Adipose tissue (tissue), 3 donors: ENCODE data around the gene METTL25. TPM values are rescaled to one million over a fixed set of nuclear protein-coding genes. Genes with fewer than 3 reads are reported as not detected.
"Not testable (repeated sequence)": the region's sequence is repeated elsewhere in the genome, so short reads cannot be mapped to it uniquely, and the experiment has no call there.

Experiments
- H3K27ac ChIP-seq: one replicate; pipeline ENCODE4 v1.5.1; 2013; ENCODE audit warnings: low read depth, low read length
- WGBS, 3 donors: extraction: QIAGEN DNeasy Blood & Tissue Kit; methylation state at CpG; one replicate each; pipeline ENCODE4 v1.1.7; 2013; 5-methylcytosine and 5-hydroxymethylcytosine counted together
- polyA plus RNA-seq, 3 donors: library from polyadenylated mRNA; stranded (reverse); fragments of 200-250 nt; gene quantifications; one replicate each; pipeline ENCODE4 v1.2.3, GENCODE V29; 2013
- donor health status: healthy with polysubstance abuse.
- donor health status: Bipolar disorder and iron deficiency.
- donor health status: healthy.

The METTL25 gene, protein sequence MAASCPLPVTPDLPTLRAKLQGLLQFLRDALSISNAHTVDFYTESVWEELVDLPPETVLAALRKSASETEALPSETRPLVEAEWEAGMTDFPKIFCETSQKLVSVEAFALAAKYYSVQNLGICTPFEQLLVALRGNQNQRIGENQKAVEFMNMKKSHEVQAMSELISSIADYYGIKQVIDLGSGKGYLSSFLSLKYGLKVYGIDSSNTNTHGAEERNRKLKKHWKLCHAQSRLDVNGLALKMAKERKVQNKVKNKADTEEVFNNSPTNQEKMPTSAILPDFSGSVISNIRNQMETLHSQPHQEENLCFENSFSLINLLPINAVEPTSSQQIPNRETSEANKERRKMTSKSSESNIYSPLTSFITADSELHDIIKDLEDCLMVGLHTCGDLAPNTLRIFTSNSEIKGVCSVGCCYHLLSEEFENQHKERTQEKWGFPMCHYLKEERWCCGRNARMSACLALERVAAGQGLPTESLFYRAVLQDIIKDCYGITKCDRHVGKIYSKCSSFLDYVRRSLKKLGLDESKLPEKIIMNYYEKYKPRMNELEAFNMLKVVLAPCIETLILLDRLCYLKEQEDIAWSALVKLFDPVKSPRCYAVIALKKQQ
- polyA plus RNA-seq, result 1 to 10 TPM; 1.9 to 6.9 (median 3.9) TPM

DNA sequence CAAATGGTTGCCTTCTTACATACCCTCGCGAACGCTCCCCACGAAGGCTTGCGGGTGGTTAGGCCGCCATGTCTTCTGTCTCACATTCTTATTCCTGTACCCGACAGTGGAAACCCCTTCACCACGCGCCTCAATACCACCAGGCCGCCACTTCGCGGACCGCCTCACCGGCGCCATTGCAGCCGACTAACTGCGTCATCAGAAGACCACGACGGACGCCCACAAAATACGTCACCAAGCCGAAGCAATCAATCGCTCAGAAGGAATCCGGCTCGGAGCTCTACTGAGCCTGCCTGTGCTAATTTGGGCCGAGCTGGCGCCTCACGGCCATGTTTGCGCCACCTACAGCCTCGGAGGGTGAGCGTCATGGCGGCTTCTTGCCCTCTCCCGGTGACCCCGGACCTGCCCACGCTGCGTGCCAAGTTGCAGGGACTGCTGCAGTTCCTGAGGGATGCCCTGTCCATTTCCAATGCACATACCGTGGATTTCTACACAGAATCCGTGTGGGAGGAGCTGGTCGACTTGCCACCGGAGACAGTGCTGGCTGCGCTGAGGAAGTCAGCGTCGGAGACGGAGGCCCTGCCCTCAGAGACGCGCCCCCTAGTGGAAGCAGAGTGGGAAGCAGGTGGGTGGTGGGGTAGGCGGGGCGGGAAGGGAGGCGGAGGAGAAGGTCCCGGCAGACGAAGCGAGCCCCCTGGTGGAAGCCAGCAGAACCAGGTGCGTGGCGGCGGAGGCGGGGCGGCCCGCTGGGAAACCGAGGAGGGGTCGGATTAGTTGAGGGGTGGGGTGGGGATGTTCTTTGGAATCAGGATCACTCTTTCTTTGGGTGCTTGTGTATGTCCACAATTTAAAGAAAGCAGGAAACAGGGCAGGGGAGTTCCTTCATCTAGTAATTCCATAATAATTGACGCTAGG, at the start of gene METTL25, which contains the start of gene CCDC59:
METTL25 (plus strand) TSS at position 330 of the 915 bp plus-strand sequence; CDS start at position 367, 37 bp downstream.
CCDC59 (minus strand) TSS at position 188 of the 915 bp plus-strand sequence; CDS start at position 177, 11 bp downstream.
- 0 to 1% (median 1%) methylated on average over 61 of the region's 61 CpGs for WGBS, 3 donors

DNA sequence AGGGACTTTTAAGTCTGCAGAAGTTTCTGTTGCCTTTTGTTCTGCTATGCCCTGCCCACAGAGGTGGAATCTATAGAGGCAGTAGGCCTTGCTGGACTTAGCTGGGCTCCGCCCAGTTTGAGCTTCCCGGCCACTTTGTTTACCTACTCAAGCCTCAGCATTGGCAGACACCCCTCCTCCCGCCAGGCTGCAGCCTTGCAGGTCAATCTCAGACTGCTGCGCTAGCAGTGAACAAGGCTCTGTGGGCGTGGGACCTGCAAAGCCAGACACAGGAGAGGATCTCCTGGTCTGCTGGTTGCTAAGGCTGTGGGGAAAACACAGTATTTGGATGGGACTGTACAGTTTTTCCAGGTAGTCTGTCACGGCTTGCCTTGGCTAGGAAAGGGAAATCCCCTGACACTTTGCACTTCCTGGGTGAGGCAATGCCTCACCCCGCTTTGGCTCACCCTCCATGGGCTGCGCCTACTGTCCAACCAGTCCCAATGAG, 43.9 kb upstream of the METTL25 start:
- WGBS, 3 donors, result 34 to 55% (median 50%) methylated on average over 8 of the region's 8 CpGs
- no peak overlapping the region for H3K27ac ChIP-seq

More for the DNA sequence above, at the start of gene METTL25, which contains the start of gene CCDC59:
- peak within 1 kb of the TSS; percentile 41 for H3K27ac ChIP-seq

DNA sequence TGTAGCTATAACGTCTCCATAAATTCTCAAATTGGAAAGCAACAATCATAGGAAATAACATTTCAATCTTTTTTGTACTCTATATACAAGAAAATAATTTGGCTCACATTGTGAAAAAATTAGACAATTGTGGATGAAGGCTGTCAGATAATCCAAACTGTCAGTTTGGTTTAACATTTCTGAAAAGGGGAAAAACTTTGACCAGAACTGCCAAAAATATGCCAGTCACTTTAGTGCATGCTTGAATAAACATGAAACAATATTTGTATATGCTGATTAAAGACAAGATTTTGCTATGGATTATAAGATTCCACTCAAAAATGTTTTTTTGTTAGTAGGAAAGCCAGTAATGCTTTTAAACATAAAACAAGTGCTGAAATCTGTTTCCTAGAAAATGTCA, 39.1 kb upstream of the METTL25 start:
- no peak overlapping the region for H3K27ac ChIP-seq
- whole genome bisulfite sequencing, 3 donors, result 69 to 83% (median 82%) methylated on average over 1 of the region's 1 CpG

DNA sequence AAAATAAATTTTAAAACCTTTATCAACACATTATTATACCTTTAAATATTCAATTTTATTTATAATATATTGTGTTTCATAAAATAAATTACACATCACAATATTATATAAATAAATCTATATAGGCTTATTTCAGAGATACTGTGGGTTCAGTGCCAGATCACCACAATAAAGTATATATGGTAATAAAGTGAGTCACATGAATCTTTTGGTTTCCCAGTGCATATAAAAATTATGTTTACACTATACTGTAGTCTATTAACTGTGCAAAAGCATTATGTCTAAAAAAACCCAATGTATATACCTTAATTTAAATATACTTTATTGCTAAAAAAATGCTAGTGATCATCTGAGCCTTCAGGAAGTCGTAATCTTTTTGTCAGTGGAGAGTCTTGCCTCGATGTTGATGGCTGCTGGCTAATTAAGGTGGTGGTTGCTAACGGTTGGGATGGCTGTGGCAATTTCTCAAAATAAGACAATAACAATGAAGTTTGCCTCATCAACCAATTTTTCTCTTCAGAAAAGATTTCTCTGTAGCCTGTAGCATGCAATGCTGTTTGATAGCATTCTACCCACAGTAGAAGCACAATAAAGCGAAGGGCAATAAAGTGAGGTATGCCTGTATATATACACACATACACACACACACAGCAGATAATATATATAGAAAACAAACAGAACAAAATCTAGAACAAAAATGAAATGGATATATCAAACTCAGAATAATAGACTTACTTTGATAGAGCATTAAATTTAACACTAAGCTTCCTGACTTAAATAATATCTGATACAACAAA, 32.6 kb upstream of the METTL25 start:
- WGBS, 3 donors, result 61 to 68% (median 67%) methylated on average over 4 of the region's 4 CpGs
- H3K27ac ChIP-seq, result no peak overlapping the region

DNA sequence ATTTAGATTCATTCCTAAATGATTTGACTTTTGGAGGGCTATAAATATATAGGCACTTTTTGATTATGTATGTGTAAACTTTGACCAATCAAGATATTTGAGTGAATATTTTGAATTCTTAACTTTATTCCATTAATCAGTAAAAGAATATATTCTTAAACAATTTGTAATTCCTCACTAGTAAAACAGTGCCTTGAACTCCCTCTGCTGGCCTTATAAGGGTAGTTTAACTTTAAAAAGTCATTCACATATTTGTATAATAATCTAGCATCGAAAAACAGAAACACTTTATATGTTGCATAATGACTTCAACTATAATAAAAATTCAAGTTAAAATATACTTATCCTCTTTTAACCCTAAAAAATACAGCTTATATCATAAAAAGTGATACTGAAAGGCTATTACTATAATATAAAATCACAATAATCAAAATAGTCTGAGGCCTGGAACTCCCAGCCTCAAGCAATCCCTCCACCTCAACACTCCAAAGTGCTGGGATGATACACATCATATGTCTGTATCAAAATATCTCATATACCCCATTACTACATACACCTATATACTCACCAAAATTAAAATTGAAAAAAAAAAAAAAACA, 31.3 kb upstream of the METTL25 start:
- no peak overlapping the region for H3K27ac ChIP-seq
- 7 to 24% (median 19%) methylated on average over 1 of the region's 1 CpG for WGBS, 3 donors

DNA sequence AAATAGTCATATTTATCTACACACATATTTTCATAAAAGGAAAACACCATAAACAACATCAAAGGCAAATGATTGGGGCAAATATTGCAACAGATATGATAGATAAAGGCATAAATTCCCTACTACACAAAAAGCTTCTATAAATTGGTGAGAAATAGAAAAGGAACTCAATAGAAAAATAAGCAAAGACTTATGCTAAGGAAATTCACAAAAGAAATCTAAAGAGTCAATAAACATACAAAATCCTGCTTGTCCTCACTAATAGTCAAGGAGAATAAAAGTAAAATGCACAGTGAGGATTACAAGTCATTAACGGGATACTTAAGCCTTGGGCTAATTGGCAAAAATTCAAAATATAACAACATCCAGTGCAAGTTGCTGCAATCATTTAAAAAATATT, 30.5 kb upstream of the METTL25 start:
- H3K27ac ChIP-seq, result no peak overlapping the region
- 64 to 75% (median 67%) methylated on average over 1 of the region's 1 CpG for WGBS, 3 donors

DNA sequence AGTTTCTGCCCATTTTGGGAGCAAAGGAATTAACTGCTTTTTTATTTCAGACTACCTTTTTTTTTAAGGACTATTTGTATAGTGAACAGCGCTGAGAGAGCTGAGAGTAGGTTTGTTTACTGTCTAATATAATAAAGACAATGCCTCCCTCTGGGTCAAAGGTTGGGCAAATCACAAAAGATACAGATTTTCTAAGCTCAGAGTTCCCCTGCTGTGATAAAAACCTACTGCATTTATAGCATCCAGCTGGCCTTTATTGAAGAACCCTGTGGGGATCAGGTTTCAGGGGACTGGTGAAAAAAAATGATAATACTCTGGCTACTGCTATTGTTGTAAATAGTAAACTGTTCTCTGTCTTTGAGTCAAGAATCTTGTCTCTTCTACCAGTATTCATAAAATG, 28.8 kb upstream of the METTL25 start:
- 13 to 33% (median 21%) methylated on average over 1 of the region's 1 CpG for WGBS, 3 donors
- no peak overlapping the region for H3K27ac ChIP-seq

DNA sequence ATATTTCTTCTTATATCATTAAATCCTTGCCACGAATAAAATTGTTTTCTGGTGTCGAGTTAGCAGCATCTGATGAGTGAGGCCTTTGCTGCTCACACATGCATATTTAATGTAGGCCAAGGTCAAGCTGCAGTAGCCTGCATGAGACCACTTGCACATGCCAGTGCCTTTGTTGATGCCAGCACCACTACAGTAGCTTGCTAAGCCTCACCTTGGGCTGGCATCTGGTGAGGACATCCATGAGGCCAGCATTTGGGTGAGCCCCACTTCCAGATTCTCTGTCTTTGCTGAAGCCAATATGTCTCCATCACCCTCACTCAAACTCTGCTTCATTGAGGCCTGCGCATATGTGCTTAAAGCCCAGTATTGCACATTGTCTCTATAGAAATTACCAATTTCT, 8.2 kb upstream of the METTL25 start:
- 92 to 95% (median 95%) methylated on average over 3 of the region's 3 CpGs for WGBS, 3 donors
- no peak overlapping the region for H3K27ac ChIP-seq

DNA sequence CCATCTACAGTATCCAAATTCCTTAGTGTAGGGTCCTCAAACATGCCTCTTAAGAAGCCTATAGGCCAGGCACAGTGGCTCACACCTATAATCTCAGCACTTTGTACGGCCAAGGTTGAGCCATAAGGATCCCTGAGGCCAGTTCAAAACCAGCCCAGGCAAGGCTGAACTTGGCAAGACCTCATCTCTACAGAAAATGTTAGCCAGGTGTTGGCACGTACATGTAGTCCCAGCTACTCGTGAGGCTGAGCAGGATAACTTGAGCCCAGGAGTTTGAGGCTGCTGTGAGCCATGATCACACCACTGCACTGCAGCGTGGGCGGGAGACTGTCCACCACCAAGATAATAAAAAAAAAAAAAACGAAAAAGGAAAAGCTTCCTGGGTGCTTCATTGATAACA, 6.9 kb upstream of the METTL25 start:
- no peak overlapping the region for H3K27ac ChIP-seq
- WGBS, 3 donors, result 74 to 92% (median 89%) methylated on average over 6 of the region's 6 CpGs

DNA sequence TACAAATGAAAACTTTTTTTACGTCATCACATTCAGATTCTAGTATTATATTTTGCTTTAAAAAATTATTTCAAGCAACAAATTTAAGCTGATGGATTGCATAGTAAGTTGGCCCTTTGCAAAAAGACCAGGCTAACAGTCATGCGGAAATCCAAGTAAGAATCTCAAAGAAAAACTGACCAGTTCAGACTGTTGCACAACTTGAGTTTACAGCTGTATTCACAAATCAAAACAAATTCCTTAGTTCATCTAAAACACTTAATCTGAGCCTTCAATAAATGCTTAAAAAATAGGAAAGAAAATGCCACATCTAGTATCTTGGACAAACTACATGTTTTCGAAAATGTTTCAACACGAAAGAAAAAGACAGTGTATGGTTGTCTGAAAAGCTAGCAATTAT, 989 bp upstream of the METTL25 start:
- no peak overlapping the region for H3K27ac ChIP-seq
- 29 to 52% (median 41%) methylated on average over 4 of the region's 4 CpGs for WGBS, 3 donors

DNA sequence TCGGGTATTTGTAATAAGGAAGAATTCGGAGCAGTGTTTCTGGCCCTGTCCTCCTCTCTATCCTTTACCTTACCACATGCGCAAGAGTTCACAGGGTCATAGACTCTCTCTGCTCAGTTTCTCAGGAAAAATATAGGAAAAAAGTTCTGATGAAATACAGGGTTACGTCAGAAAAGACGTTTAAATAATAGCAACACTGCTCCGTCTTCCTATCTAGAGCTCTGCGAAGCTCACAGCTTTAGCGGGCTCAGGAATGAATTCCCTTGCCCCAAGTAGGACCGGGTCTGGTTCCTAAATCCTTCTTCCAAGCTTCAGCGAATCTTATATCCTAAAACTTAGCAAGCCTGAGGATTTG, 507 bp upstream of the METTL25 start:
- 0 to 1% (median 0%) methylated on average over 10 of the region's 10 CpGs for WGBS, 3 donors
- H3K27ac ChIP-seq, result peak overlapping the region; percentile 41

DNA sequence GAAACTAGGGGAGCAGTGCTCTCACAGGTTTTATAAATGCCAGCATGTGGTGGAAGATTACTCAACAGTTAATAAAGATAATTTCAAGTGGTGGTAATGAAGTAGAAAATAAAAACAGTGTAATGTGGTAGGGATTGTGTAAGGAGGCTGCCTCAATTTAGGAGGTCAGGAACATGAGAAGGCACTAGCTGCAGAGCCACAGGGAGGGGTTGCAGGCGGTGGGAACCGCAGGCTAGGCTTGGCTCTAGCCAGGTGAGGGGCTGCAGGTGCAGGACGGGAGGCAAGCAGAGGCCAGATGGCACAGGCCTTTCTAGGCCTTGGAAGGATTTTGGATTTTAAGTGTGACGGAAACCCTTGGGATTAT, 768 bp downstream of the METTL25 start:
- H3K27ac ChIP-seq, result no peak overlapping the region
- 5 to 20% (median 13%) methylated on average over 4 of the region's 4 CpGs for WGBS, 3 donors

DNA sequence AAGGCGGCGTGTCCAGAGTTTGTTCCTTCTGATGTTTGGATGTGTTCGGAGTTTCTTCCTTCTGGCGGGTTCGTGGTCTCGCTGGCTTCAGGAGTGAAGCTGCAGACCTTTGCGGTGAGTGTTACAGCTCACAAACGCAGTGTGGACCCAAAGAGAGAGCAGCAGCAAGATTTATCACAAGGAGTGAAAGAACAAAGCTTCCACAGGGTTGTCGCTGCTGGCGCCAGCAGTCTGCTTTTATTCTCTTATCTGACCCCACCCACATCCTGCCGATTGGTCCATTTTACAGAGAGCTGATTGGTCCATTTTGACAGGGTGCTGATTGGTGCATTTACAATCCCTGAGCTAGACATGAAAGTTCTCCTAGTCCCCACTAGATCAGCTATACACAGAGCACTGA, 2.5 kb downstream of the METTL25 start:
- H3K27ac ChIP-seq, result not testable (repeated sequence)
- 99 to 100% (median 99%) methylated on average over 11 of the region's 11 CpGs for WGBS, 3 donors

DNA sequence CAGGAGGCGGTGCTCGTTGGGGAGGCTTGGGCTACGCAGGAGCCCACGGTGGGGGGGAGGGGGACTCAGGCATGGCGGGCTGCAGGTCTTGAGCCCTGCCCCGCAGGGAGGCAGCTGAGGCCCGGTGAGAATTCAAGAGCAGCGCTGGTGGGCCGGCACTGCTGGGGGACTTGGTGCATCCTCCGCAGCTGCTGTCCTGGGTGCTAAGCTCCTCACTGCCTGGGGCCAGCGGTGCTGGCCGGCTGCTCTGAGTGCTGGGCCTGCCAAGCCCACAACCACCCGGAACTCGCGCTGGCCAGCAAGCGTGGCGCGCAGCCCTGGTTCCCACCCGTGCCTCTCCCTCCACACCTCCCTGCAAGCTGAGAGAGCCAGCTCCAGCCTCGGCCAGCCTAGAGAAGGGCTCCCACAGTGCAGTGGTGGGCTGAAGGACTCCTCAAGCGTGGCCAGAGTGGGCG, 3.2 kb downstream of the METTL25 start:
- H3K27ac ChIP-seq, result no peak overlapping the region
- 88 to 98% (median 92%) methylated on average over 21 to 22 of the region's 22 CpGs for WGBS, 3 donors

DNA sequence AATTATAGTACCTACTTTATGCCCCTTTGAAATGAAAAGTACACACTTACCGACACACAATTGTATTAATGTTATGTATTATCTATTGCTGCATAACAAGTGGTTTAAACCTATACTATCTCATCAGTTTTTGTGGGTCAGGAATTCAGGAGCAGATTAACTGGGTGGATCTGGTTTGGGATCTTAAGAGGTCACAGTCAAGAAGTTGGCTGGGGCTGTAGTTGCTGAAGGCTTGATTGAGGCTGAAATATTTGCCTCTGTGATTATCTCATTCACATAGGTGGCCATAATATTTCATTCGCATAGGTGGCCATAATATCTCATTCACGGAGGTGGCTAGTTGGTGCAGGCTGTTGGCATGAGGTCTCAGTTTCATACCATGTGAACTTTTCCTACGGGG, 5.7 kb downstream of the METTL25 start:
- WGBS, 3 donors, result 60 to 93% (median 92%) methylated on average over 4 of the region's 4 CpGs
- H3K27ac ChIP-seq, result no peak overlapping the region

DNA sequence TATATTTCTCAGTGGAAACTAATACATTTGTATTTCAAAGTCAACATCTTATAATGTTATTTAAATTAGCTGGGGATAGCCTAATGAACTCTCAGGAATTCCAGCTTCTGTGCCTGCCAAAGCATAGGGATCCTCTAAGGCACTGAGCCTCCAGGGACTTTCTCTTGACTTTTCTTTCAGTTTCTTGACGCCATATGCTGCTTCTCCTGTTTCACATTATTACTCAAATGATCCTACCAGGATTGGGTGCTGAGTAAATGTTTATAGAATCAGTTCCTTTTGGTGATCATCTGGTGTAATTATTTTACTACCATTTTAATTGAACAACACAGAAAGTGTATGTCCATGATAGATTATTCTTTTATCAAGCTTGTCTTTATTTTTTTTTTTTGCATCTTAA, 7.9 kb downstream of the METTL25 start:
- H3K27ac ChIP-seq, result no peak overlapping the region
- WGBS, 3 donors, result 50 to 82% (median 81%) methylated on average over 1 of the region's 1 CpG

DNA sequence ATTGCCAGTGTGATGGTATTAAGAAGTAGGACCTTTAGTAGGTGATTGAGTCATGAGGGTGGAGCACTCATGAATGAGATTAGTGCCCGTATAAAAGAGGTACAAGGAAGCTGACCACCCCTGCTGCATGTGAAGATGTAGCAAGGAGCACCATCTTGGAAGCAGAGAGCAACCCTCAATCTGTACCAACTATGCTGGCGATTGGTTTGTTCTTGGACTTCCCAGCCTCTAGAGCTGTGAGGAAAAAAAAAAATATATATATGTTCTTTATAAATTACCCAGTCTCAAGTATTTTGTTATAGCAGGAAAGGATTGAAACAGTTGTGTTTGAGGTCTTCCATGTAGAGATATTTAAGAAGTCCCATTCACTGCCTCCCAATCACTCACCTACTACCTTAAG, 16.9 kb downstream of the METTL25 start:
- 97 to 100% (median 98%) methylated on average over 2 of the region's 2 CpGs for WGBS, 3 donors
- H3K27ac ChIP-seq, result no peak overlapping the region

DNA sequence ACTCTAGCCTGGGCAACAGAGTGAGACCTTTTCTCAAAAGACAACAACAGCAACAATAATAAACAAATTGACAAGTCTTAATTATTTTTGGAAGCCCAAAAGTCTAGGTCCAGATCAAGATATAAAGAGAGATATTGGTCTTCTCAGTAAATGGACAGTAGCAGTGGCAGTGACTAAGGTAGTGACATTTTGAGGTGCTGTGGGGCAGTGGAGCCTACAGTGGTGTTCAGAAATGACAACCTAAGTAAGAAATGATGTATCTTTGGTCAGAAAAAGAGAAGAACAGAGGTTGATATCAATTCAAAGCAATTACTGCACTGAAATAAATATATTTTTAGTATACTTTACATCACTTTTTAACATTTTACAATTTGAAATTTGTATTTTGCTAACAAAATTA, 20.7 kb downstream of the METTL25 start:
- no peak overlapping the region for H3K27ac ChIP-seq
